ENCODE measurements around the gene ASH1L. TPM values are rescaled to one million over a fixed set of nuclear protein-coding genes. Genes with fewer than 3 reads are reported as not detected.

The ASH1L gene
- total and polyA plus RNA-seq, 9 of the 15 experiments (the other 6 are each of a cell fraction or from before 2014, with no cell fraction given), result 2.0 to 23.3 (median 14.6) TPM

- TF ChIP-seq CEBPZ (IDR thresholded peaks at IDR 0.05; ENCODE audit: borderline replicate concordance, low read depth, low read length), result no peak
- TF ChIP-seq CBX8 (IDR thresholded peaks at IDR 0.05; ENCODE audit: borderline replicate concordance, extremely low read depth, low read depth, low read length, poor library complexity, severe bottlenecking), result no peak
- TF ChIP-seq IRF2 (CRISPR knock-in tag; IDR thresholded peaks at IDR 0.05), result no peak
- no peak for TF ChIP-seq BACH1 (tag; IDR thresholded peaks at IDR 0.05)
- peak; percentile 86 for TF ChIP-seq PRDM10 (IDR thresholded peaks at IDR 0.05; ENCODE audit: partially characterized antibody)
- no peak for TF ChIP-seq NFRKB (IDR thresholded peaks at IDR 0.05; ENCODE audit: low read depth)
- no peak for TF ChIP-seq ZNF551 (CRISPR knock-in tag; IDR thresholded peaks at IDR 0.05)
- no peak; the same call in 1 of the 2 replicates for TF ChIP-seq TRIM25 (IDR thresholded peaks at IDR 0.05; ENCODE audit: borderline replicate concordance)
- no peak for TF ChIP-seq CTBP1 (IDR thresholded peaks at IDR 0.05; ENCODE audit: borderline replicate concordance)
- no peak for TF ChIP-seq RFX1 (IDR thresholded peaks at IDR 0.05)
- peak; percentile 72 for TF ChIP-seq HMGN3 (IDR thresholded peaks at IDR 0.05; ENCODE audit: borderline replicate concordance, extremely low read depth, insufficient read length, low read depth, low read length)
- TF ChIP-seq ATF3 (IDR thresholded peaks at IDR 0.05), result no peak
- TF ChIP-seq ATF3 (CRISPR knock-in tag; conservative IDR thresholded peaks at IDR 0.05), result 0 out of 2 replicates have a peak, but pooled peaks have one; percentile 34
- TF ChIP-seq POLR2AphosphoS5 (IDR thresholded peaks at IDR 0.05; ENCODE audit: control insufficient read depth, insufficient read depth, low read depth, low read length), result peak; percentile 42; the same call in 1 of the 2 replicates
- TF ChIP-seq TFAM (CRISPR knock-in tag; conservative IDR thresholded peaks at IDR 0.05), result no peak
Measured at GRCh38 chr1:155324037-155324716, 238.4 kb downstream of the ASH1L start (continued).
